Mesendoderm (in vitro differentiated cells): ENCODE data around the gene LAPTM5.

Source experiments
- DNase-seq: peaks from one replicate; pipeline ENCODE4 v3.0.0; 2013
- H2AK5ac ChIP-seq: 2 replicates; pipeline ENCODE4 v1.6.1; 2013; ENCODE audit warnings: low read length, inconsistent platforms
- H2BK120ac ChIP-seq: 2 replicates; pipeline ENCODE4 v1.6.1; 2013; ENCODE audit warnings: low read depth, mild to moderate bottlenecking, low read length, moderate library complexity, mixed read lengths
- H2BK15ac ChIP-seq: replicated peaks from 2 replicates; pipeline ENCODE4 v1.6.1; 2013; ENCODE audit warnings: low read depth, mild to moderate bottlenecking, moderate library complexity
- H2BK5ac ChIP-seq: 2 replicates; pipeline ENCODE4 v1.6.1; 2013; ENCODE audit warnings: low read length, inconsistent platforms
- H3K18ac ChIP-seq: 2 replicates; pipeline ENCODE4 v1.6.1; 2013; ENCODE audit warnings: mild to moderate bottlenecking, low read length, mixed read lengths
- H3K23ac ChIP-seq: one replicate; pipeline ENCODE4 v1.6.1; 2013; ENCODE audit warnings: low read length
- H3K27ac ChIP-seq: 2 replicates; pipeline ENCODE4 v1.5.1; 2013; ENCODE audit warnings: low read depth, mild to moderate bottlenecking, inconsistent platforms, low read length, moderate library complexity
- H3K27me3 ChIP-seq: 2 replicates; pipeline ENCODE4 v1.6.1; 2013; ENCODE audit warnings: low read length, control low read depth, mild to moderate bottlenecking, inconsistent platforms; ENCODE audit not compliant: insufficient read depth, poor library complexity
- H3K36me3 ChIP-seq: 2 replicates; pipeline ENCODE4 v1.6.1; 2013; ENCODE audit warnings: low read length, inconsistent platforms; ENCODE audit not compliant: control insufficient read depth, insufficient read depth
- H3K4ac ChIP-seq: one replicate; pipeline ENCODE4 v1.6.1; 2013; ENCODE audit warnings: low read depth, mild to moderate bottlenecking, low read length, moderate library complexity
- H3K4me1 ChIP-seq: 2 replicates; pipeline ENCODE4 v1.6.1; 2013; ENCODE audit warnings: low read depth, low read length, inconsistent platforms; ENCODE audit not compliant: control insufficient read depth
- H3K4me2 ChIP-seq: 2 replicates; pipeline ENCODE4 v1.6.1; 2013; ENCODE audit warnings: low read length
- H3K4me3 ChIP-seq: 2 replicates; pipeline ENCODE4 v1.5.1; 2013; ENCODE audit warnings: mild to moderate bottlenecking, low read length
- H3K56ac ChIP-seq: one replicate; pipeline ENCODE4 v1.6.1; 2013; ENCODE audit warnings: low read length
- H3K79me1 ChIP-seq: 2 replicates; pipeline ENCODE4 v1.6.1; 2013; ENCODE audit warnings: low read length, inconsistent platforms
- H3K79me2 ChIP-seq: 2 replicates; pipeline ENCODE4 v1.6.1; 2013; ENCODE audit warnings: mild to moderate bottlenecking, low read length; ENCODE audit not compliant: control insufficient read depth, insufficient read depth
- H3K9ac ChIP-seq: 2 replicates; pipeline ENCODE4 v1.6.1; 2013; ENCODE audit warnings: low read length, inconsistent platforms
- H4K5ac ChIP-seq: one replicate; pipeline ENCODE4 v1.6.1; 2013; ENCODE audit warnings: low read length
- H4K8ac ChIP-seq: one replicate; pipeline ENCODE4 v1.6.1; 2013; ENCODE audit warnings: low read depth, mild to moderate bottlenecking, control low read depth, low read length, moderate library complexity
- WGBS: extraction: QIAGEN DNeasy Blood & Tissue Kit; methylation state at CpG from one replicate; pipeline ENCODE4 v1.1.7; 2013; ENCODE audit warnings: low lambda C conversion rate, missing lambda C conversion rate; ENCODE audit not compliant: insufficient coverage; ENCODE audit errors: extremely low coverage; 5-methylcytosine and 5-hydroxymethylcytosine counted together

Gene LAPTM5

GRCh38 chr1:30761381-30762151 lies 4.0 kb upstream of the LAPTM5 start:
- Histone ChIP-seq H3K79me1 (no peaks in the 10 kb centered on the region), H3K9ac (no peak overlapping the region), H3K4me2 (no peak overlapping the region), H2BK120ac (no peak overlapping the region), H3K36me3 (no peaks in the 10 kb centered on the region), H3K4me1 (no peaks in the 10 kb centered on the region), H3K18ac (no peak overlapping the region), H3K23ac (no peak overlapping the region), H4K8ac (no peak overlapping the region), H3K27me3 (no peaks in the 10 kb centered on the region), H3K4me3 (no peak overlapping the region), H3K27ac (no peak overlapping the region), H3K4ac (no peak overlapping the region), H3K56ac (peak overlapping the region; percentile 64), H4K5ac (no peak overlapping the region), H2AK5ac (no peak overlapping the region), H2BK15ac (no peak overlapping the region), H3K79me2 (no peaks in the 10 kb centered on the region), H2BK5ac (no peak overlapping the region)
- no CpG with 5 or more reads among the region's 11 CpGs for WGBS
- DNase-seq: peak; percentile 44

- Histone ChIP-seq H2BK15ac (no peak overlapping the region), H3K4me3 (no peak overlapping the region), H3K79me1 (no peaks in the 10 kb centered on the region), H3K56ac (no peak overlapping the region), H3K4ac (no peak overlapping the region), H3K4me1 (no peaks in the 10 kb centered on the region), H3K9ac (no peak overlapping the region), H2AK5ac (no peak overlapping the region), H4K5ac (no peak overlapping the region), H3K4me2 (no peak overlapping the region), H3K36me3 (no peaks in the 10 kb centered on the region), H3K27me3 (no peaks in the 10 kb centered on the region), H2BK5ac (no peak overlapping the region), H2BK120ac (no peak overlapping the region), H3K18ac (no peak overlapping the region), H3K79me2 (no peaks in the 10 kb centered on the region), H4K8ac (no peak overlapping the region), H3K23ac (no peak overlapping the region), H3K27ac (no peak overlapping the region)
- no peak for DNase-seq
- no CpG with 5 or more reads among the region's 18 CpGs for WGBS
Observed at GRCh38 chr1:30760596-30761324, 3.2 kb upstream of the LAPTM5 start.

GRCh38 chr1:30759718-30760281 lies 2.2 kb upstream of the LAPTM5 start:
- no peak overlapping the region for H3K4ac ChIP-seq
- no peak overlapping the region for H4K5ac ChIP-seq
- H3K4me2 ChIP-seq: no peak overlapping the region
- H3K18ac ChIP-seq: no peak overlapping the region
- WGBS: no CpG with 5 or more reads among the region's 13 CpGs
- no peak overlapping the region for H4K8ac ChIP-seq
- no peak overlapping the region for H2BK15ac ChIP-seq
- no peaks in the 10 kb centered on the region for H3K36me3 ChIP-seq
- H3K27me3 ChIP-seq: no peaks in the 10 kb centered on the region
- H3K23ac ChIP-seq: no peak overlapping the region
- H3K4me3 ChIP-seq: no peak overlapping the region
- H2AK5ac ChIP-seq: no peak overlapping the region
- peak overlapping the region; percentile 13 for H3K56ac ChIP-seq
- no peak overlapping the region for H3K9ac ChIP-seq
- no peak for DNase-seq
- no peaks in the 10 kb centered on the region for H3K4me1 ChIP-seq
- H2BK120ac ChIP-seq: no peak overlapping the region
- no peaks in the 10 kb centered on the region for H3K79me2 ChIP-seq
- no peak overlapping the region for H3K27ac ChIP-seq
- H3K79me1 ChIP-seq: no peaks in the 10 kb centered on the region
- no peak overlapping the region for H2BK5ac ChIP-seq

- Histone ChIP-seq H4K8ac (no peak overlapping the region), H2BK5ac (no peak overlapping the region), H2BK120ac (no peak overlapping the region), H4K5ac (no peak overlapping the region), H2AK5ac (no peak overlapping the region), H3K56ac (no peak overlapping the region), H3K9ac (no peak overlapping the region), H3K4me1 (no peaks in the 10 kb centered on the region), H2BK15ac (no peak overlapping the region), H3K23ac (no peak overlapping the region), H3K27me3 (no peaks in the 10 kb centered on the region), H3K36me3 (no peaks in the 10 kb centered on the region), H3K18ac (no peak overlapping the region), H3K4ac (no peak overlapping the region), H3K27ac (no peak overlapping the region), H3K79me2 (no peaks in the 10 kb centered on the region), H3K4me3 (no peak overlapping the region), H3K4me2 (no peak overlapping the region), H3K79me1 (no peaks in the 10 kb centered on the region)
- DNase-seq: peak; percentile 71
Observed at GRCh38 chr1:30758785-30759380, 1.3 kb upstream of the LAPTM5 start.

GRCh38 chr1:30758121-30758688 lies 631 bp upstream of the LAPTM5 start:
- H3K4me2 ChIP-seq: no peak overlapping the region
- no peak overlapping the region for H4K8ac ChIP-seq
- H3K4me3 ChIP-seq: no peak overlapping the region
- no peaks in the 10 kb centered on the region for H3K79me1 ChIP-seq
- no peaks in the 10 kb centered on the region for H3K27me3 ChIP-seq
- H3K23ac ChIP-seq: no peak overlapping the region
- H3K79me2 ChIP-seq: no peaks in the 10 kb centered on the region
- H2BK120ac ChIP-seq: no peak overlapping the region
- H2BK5ac ChIP-seq: no peak overlapping the region
- no peak overlapping the region for H4K5ac ChIP-seq
- no peak overlapping the region for H3K56ac ChIP-seq
- WGBS: no CpG with 5 or more reads among the region's 7 CpGs
- H2AK5ac ChIP-seq: no peak overlapping the region
- no peaks in the 10 kb centered on the region for H3K36me3 ChIP-seq
- no peak overlapping the region for H3K4ac ChIP-seq
- H3K27ac ChIP-seq: no peak overlapping the region
- H3K4me1 ChIP-seq: no peaks in the 10 kb centered on the region
- H3K9ac ChIP-seq: no peak overlapping the region
- no peak overlapping the region for H3K18ac ChIP-seq
- no peak for DNase-seq
- H2BK15ac ChIP-seq: no peak overlapping the region
